Measurements from ENCODE around the gene CCDC126.

GRCh38 chr7:23689165-23689564 lies 92.0 kb downstream of the CCDC126 start:
- TF ChIP-seq CTCF (IDR thresholded peaks at IDR 0.05) (no peak), POLR2A (IDR thresholded peaks at IDR 0.05) (no peak)
